Activated CD4-positive, alpha-beta T cell treated with anti-CD3 and anti-CD28 coated beads, Interleukin-2, amount 50 U/mL, for 1 hour (primary cell): ENCODE measurements around the gene CTDNEP1.
A peak's percentile ranks its signal among the peaks of the same experiment; 100 is the strongest.
"Not testable (repeated sequence)": the region's sequence is repeated elsewhere in the genome, so short reads cannot be mapped to it uniquely, and the experiment has no call there.

Experiments
- DNase-seq: peaks from one replicate; pipeline ENCODE4 v3.0.0-alpha.2; 2020

The CTDNEP1 gene

GRCh38 chr17:7243838-7244237 lies 7.7 kb downstream of the CTDNEP1 start:
- DNase-seq: not testable (repeated sequence)

GRCh38 chr17:7243453-7243729 lies 8.1 kb downstream of the CTDNEP1 start:
- DNase-seq: no peak

GRCh38 chr17:7242717-7243452 lies 8.6 kb downstream of the CTDNEP1 start:
- DNase-seq: peak; percentile 93

DNA sequence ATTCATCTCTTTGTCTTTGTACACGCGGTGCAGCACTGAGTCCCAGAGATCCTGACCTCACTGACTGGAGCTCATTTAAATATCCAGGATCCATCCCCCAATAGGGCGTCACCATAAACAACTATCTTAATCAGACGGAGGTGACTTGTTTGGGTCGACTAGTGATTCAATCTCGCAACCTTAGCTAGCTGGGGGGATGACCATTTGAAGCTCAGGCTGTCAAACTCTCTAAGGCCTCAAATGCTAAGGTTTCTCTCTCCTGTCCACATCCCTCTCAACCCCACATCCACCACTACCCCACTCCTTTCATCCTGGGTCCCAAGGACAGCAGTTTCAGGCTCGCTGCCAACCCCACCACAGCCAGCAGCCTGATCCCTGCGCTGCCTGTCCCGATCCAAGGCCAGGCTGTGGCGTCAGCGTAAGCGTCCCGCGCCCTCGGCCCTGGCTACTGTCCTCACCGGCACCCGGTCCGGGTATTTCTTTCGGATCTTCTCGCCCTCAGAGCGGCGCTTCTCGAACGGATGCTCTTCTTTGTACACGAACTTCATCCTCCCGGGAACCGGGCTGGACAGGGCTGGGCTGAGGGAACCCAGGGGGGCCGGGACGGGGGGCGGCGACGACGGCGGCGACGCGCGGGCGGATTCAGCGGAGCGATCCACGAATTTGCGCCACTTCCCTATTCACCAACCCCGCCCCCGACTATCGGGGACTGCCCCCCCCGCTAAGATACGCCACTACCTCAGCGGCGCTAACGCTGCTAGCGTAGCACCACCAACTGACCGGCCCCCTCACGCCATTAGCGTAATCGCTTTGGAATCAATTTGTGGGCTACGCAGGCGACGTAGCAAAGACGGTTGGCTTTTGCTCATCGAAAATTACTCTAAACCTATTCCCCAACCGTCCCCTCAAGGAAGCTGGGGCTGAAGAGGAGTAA lies 9.5 kb downstream of the CTDNEP1 start, which contains the start of gene GABARAP:
GABARAP (minus strand) TSS at position 667 of the 934 bp plus-strand sequence; CDS start at position 548, 119 bp downstream.
- DNase-seq: peak; percentile 93

GRCh38 chr17:7241090-7241733 lies 10.3 kb downstream of the CTDNEP1 start:
- no peak for DNase-seq

DNA sequence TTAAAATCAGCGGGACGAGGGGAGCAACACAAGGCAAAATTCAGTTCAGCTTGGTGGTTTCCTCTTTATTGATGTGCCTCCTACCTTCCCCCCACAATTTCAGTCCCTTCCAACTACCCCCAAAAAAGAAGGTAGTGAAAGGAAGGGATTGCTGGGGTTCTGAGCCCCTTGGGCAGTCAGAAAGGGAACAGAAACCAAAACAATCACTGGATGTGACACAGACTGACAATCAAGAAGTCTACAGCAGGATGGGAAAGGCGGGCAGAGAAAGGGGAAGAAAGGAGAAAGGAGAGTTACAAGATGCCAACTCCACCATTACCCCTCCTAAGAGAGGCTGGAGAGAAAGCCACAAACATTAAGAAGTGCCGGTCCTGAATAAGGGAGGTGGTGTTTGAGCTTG lies 11.2 kb downstream of the CTDNEP1 start:
- DNase-seq: no peak

DNA sequence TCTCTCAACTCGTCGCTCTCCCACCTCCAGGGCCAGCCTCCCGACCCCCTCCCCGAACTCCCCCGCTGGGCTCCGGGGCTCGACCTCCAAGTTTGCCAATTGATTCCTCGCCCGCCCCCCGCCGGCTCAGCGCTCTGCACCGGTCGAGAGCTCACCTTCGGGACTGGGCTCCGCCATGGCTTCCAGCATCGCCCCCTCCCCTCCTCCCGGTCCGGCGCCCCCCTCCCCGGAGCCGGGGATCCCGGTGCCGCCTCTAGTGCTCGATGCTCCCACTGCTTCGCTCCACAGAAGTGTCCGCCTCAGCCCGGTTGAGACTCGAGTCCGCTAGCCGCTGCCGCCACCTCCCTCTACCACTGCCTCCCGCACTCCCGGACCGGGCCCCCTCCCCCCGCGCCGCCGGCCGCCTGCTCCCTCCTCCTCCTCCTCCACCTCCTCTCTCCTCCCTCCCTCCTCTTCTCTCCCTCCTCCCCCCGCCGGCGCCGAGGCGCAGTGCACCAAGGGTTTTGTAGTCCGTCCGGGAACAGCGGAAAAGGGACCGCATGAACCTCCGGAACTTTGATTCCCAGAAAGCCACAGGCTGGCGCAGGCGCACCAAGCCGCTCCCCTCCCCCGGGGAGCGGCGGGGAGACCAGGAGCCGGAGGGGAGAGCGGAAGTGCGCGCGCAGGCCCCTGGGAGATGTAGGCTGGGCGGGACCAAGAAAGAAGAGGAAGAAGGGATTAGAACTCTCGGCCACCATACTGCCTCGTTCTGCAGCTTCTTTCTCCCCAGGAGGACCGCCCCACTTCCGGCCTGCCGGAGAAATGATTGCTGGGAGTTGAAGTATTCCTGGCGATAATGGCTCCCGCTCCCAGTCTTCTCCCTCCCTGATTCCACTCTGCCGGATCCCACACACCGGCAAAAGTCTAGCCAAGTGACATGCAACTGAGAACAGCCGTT lies 12.2 kb downstream of the CTDNEP1 start, which contains the start of gene PHF23:
PHF23 (minus strand) TSS at position 367 of the 937 bp plus-strand sequence; CDS start at position 189, 178 bp downstream.
- peak; percentile 96 for DNase-seq

DNA sequence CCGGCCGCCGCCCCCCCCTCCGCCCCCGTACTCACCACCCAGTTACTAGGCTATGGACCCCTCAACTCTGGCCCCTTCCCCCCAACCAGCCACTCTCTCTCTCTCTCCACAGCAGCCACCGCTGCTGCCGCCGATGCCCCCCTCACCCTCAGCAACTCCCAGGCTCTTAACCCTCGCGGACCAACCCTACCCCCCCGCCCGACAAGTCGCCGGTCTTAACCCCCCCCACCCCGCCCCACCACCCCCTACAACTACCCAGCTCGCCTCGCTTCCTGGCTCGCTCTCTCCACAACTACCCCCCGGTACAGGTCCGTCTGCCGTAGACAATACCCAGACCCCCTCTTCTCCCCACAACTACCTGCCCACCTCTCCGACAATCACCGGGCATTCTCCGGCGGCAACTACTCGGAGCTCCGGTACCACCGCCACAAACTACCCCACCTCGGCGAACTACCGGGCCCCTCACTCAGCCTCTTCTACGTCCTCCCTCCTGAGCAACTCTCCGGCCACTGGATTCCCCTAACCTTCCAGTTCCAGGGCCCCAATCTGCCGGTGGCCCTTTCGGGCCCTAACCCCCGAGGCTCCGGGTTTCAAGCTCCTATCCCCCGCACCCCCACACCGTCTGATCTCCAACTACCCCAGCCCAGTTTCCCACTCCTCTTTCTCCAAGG lies 13.0 kb downstream of the CTDNEP1 start:
- no peak for DNase-seq

GRCh38 chr17:7237761-7238419 lies 13.6 kb downstream of the CTDNEP1 start:
- DNase-seq: peak; percentile 79

GRCh38 chr17:7237266-7237760 lies 14.2 kb downstream of the CTDNEP1 start:
- DNase-seq: no peak

- DNase-seq: no peak
These were observed 14.7 kb downstream of the CTDNEP1 start for GRCh38 chr17:7236808-7237207.

DNA sequence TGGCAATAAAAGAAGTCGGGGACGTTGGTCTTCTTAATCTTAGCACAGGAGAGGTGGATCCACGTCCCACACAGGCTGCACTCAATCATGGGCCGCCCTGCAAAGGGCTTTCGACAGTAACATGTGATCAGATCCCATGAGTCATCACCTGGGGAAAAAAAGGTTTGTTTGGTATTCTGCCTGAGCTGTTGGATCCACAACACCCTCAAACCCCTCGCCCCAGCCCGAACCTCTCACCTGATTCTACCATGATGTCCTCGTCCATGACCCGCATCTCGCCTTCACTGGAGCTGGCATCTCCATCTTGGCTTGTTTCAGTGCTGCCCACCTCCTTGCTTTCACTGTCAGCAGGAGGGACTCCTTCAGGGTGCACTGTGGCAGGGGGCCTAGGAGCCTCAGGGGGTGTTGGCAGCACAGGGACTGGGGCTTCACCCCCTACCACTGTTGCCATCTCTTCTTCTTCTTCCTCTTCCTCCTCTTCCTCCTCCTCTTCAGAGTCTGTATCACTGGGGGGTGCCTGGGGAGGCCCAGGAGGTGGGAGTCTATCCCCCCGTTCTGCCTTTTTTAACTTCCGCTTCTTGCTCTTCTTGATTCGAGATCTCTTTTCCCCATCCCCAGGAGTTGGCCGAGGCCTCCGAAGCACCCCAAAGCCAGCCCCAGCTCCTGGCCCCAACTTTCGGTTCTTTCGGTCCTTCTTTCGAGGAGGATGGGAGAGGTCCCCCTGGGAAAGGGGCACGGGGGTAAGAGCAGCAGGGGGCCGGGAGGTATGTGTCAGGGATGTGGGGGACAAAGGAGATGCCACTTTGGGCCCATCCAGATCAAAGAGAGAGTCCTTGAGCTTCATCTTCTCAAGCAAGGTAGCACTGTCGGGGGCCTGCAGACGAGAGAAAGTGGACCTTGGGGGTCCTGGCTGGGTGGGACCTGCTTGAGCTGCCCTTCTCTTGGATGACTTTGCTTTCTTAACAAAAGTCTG lies 15.6 kb downstream of the CTDNEP1 start:
- no peak for DNase-seq

GRCh38 chr17:7234083-7234951 lies 17.2 kb downstream of the CTDNEP1 start, which contains the start of gene DVL2:
DVL2 (minus strand) TSS chr17:7234517; CDS start chr17:7234262, 255 bp downstream.
- peak; percentile 92 for DNase-seq

DNA sequence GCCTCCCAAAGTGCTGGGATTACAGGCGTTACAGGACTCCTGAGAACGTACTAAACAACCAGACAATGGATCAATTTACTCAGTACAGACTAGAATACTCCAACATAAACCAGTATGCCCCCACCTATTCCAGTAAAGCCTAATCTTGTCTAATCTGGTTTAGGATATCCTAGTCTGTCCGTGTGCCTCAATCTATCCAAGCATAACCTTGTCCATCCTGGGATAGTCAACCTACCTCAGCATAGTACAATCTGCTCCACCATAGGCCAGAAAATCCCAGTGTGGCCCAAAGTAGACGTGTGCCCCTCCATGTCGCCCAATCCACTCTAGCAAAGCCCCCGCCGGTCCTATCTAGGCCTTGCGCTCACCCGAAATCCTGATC lies 17.8 kb downstream of the CTDNEP1 start:
- DNase-seq: no peak

GRCh38 chr17:7232114-7232513 lies 19.4 kb downstream of the CTDNEP1 start:
- DNase-seq: no peak

DNA sequence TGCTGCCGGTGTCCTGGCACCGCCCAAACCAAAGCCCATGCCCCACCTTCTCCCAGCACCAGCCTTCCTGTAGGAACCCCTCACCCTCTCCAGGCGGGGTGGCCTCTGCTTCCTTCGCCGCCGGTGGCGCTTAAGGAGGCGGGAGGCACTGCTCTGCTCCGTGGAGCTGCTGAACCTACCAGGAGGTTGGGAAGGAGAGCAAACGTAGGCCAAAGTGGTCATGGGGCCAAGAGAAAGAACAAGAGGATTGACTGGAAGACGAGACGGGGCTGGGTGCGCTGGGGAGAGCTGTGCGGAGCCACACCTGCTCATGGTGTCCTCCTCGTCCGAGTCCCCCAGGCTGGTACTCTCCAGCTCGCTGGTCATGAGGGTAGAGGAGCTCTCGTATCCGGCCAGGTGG lies 22.0 kb downstream of the CTDNEP1 start:
- DNase-seq: no peak

DNA sequence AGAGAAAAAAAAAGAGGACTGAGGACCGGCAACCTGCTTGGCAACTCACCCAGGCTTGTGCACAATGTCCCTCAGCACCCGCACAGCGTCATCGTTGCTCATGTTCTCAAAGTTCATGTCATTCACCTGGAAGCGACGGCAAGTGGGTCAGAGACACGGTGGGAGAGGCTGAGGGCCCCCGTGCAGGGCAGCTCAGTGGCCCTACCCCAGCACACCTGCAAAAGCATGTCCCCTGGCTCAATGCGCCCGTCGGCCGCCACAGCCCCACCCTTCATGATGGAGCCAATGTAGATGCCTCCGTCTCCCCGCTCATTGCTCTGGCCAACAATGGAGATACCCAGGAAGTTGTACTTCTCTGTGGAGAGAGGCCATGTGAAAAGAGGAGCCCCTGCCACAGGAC lies 22.6 kb downstream of the CTDNEP1 start:
- no peak for DNase-seq
